Breast epithelium (tissue), 4 donors: ENCODE measurements around the gene FER. TPM values are rescaled to one million over a fixed set of nuclear protein-coding genes. Genes with fewer than 3 reads are reported as not detected.

Experiments used
- DNase-seq, 2 donors: peaks; one replicate each; pipeline ENCODE4 v3.0.0-alpha.2; 2019; ENCODE audit warnings: low spot score in 2 of 2
- H3K27ac ChIP-seq, 2 donors: fragments of 200-600 bp; sonication (generic) in 1 of 2; one replicate each; pipeline ENCODE4 v1.5.1; 2016 to 2019; ENCODE audit warnings: mild to moderate bottlenecking in 1 of 2
- H3K27me3 ChIP-seq, 2 donors: fragments of 200-600 bp; sonication (generic) in 1 of 2; one replicate each; pipeline versions ENCODE4 v1.5.1 to v1.6.0; 2017 to 2019; ENCODE audit warnings: control low read depth in 1 of 2, mild to moderate bottlenecking in 1 of 2
- H3K36me3 ChIP-seq: fragments of 200-600 bp; one replicate; pipeline ENCODE4 v1.5.1; 2019
- H3K4me1 ChIP-seq, 2 donors: fragments of 200-600 bp; sonication (generic); one replicate each; pipeline ENCODE4 v1.5.1; 2016 to 2019; ENCODE audit warnings: control low read depth in 1 of 2
- H3K4me3 ChIP-seq, 3 donors: fragments of 200-600 bp; sonication (generic); 1 replicate in 2 of 3; 2 replicates in 1 of 3; pipeline ENCODE4 v1.5.1; 2016 to 2019; ENCODE audit warnings: mild to moderate bottlenecking in 3 of 3, moderate library complexity in 2 of 3
- H3K9me3 ChIP-seq, 2 donors: fragments of 200-600 bp; sonication (generic) in 1 of 2; one replicate each; pipeline ENCODE4 v1.5.1; 2016 to 2019; ENCODE audit warnings: control low read depth in 1 of 2
- CTCF ChIP-seq, 3 donors: fragments of 450-650 bp; IDR thresholded peaks; one replicate each; pipeline ENCODE4 v1.5.1; 2016 to 2017; ENCODE audit warnings: antibody characterized with exemption in 3 of 3, mild to moderate bottlenecking in 3 of 3, moderate library complexity in 3 of 3
- POLR2A ChIP-seq: fragments of 450-650 bp; IDR thresholded peaks from one replicate; pipeline ENCODE4 v1.6.1; 2016; ENCODE audit warnings: antibody characterized with exemption, mild to moderate bottlenecking, moderate library complexity
- POLR2AphosphoS5 ChIP-seq, 3 donors: sonication (generic); formaldehyde crosslinking; IDR thresholded peaks; one replicate each; pipeline ENCODE4 v1.6.1; 2017; ENCODE audit warnings: antibody characterized with exemption in 3 of 3
- intact Hi-C: fragments of 100-400 bp; cut with DNase I; formaldehyde crosslinking; loops from one replicate; pipeline ENCODE4 v1.15.1; 2023; ENCODE audit warnings: low total_unique reads
- total RNA-seq, 3 donors: library from RNA; depleted of rRNA; stranded (reverse); fragments of >200 nt; gene quantifications; one replicate each; pipeline ENCODE4 v1.1.0, GENCODE V29; 2016

The FER gene
- total RNA-seq, 3 donors from 2014 or later: 24.3 to 27.8 (median 27.2) TPM

GRCh38 chr5:108997720-108998119, 250.0 kb downstream of the FER start:
- TF ChIP-seq POLR2AphosphoS5 (IDR thresholded peaks at IDR 0.05): no peak
- TF ChIP-seq CTCF (IDR thresholded peaks at IDR 0.05): no peak
- TF ChIP-seq POLR2A: no peak
- no peak overlapping the region for H3K4me3 ChIP-seq
- no peaks in the 10 kb centered on the region for H3K36me3 ChIP-seq
- no peak for DNase-seq
- H3K27ac ChIP-seq: no peak overlapping the region
- no peaks in the 10 kb centered on the region for H3K27me3 ChIP-seq
- no peaks in the 10 kb centered on the region for H3K4me1 ChIP-seq
- intact Hi-C loops: no loop called here
- H3K9me3 ChIP-seq: peaks cover 8 to 26% of the 10 kb centered on the region in 2 donors

GRCh38 chr5:108998216-108998615, 250.5 kb downstream of the FER start:
- peaks cover 3 to 26% of the 10 kb centered on the region in 2 donors for H3K9me3 ChIP-seq
- no peaks in the 10 kb centered on the region for H3K4me1 ChIP-seq
- TF ChIP-seq POLR2AphosphoS5 (IDR thresholded peaks at IDR 0.05) (no peak), CTCF (IDR thresholded peaks at IDR 0.05) (no peak), POLR2A (no peak)
- DNase-seq: no peak
- H3K27ac ChIP-seq: no peak overlapping the region
- intact Hi-C loops: no loop called here
- H3K4me3 ChIP-seq: no peak overlapping the region
- no peaks in the 10 kb centered on the region for H3K27me3 ChIP-seq
- H3K36me3 ChIP-seq: no peaks in the 10 kb centered on the region

GRCh38 chr5:109003928-109004327, 256.2 kb downstream of the FER start:
- no peak overlapping the region for H3K27ac ChIP-seq
- H3K4me3 ChIP-seq: no peak overlapping the region
- no peak for DNase-seq
- H3K27me3 ChIP-seq: no peaks in the 10 kb centered on the region
- TF ChIP-seq POLR2A (no peak), CTCF (IDR thresholded peaks at IDR 0.05) (no peak), POLR2AphosphoS5 (IDR thresholded peaks at IDR 0.05) (no peak)
- H3K9me3 ChIP-seq: no peaks in the 10 kb centered on the region
- H3K36me3 ChIP-seq: no peaks in the 10 kb centered on the region
- H3K4me1 ChIP-seq: no peaks in the 10 kb centered on the region
- intact Hi-C loops: no loop called here

- no peak for DNase-seq
- no peaks in the 10 kb centered on the region for H3K27me3 ChIP-seq
- TF ChIP-seq POLR2A (no peak), CTCF (IDR thresholded peaks at IDR 0.05) (no peak), POLR2AphosphoS5 (IDR thresholded peaks at IDR 0.05) (no peak)
- no peak overlapping the region for H3K27ac ChIP-seq
- H3K9me3 ChIP-seq: no peaks in the 10 kb centered on the region
- H3K4me3 ChIP-seq: no peak overlapping the region
- intact Hi-C loops: no loop called here
- no peaks in the 10 kb centered on the region for H3K4me1 ChIP-seq
- H3K36me3 ChIP-seq: no peaks in the 10 kb centered on the region
Measured at GRCh38 chr5:109005297-109006009, 257.8 kb downstream of the FER start.

- TF ChIP-seq POLR2A: no peak
- no peak for TF ChIP-seq CTCF (IDR thresholded peaks at IDR 0.05)
- no peak for TF ChIP-seq POLR2AphosphoS5 (IDR thresholded peaks at IDR 0.05)
- Histone ChIP-seq H3K36me3 (no peaks in the 10 kb centered on the region), H3K4me1 (no peaks in the 10 kb centered on the region), H3K4me3 (no peak overlapping the region), H3K9me3 (no peaks in the 10 kb centered on the region), H3K27me3 (no peaks in the 10 kb centered on the region), H3K27ac (no peak overlapping the region)
- intact Hi-C loops: no loop called here
- no peak for DNase-seq
Measured at GRCh38 chr5:109006129-109006528, 258.4 kb downstream of the FER start.
